SK-MEL-5 (cell line): ENCODE data around the gene ST6GAL1. TPM values are rescaled to one million over a fixed set of nuclear protein-coding genes. Genes with fewer than 3 reads are reported as not detected.
A peak's percentile ranks its signal among the peaks of the same experiment; 100 is the strongest.
"Not testable (repeated sequence)": the region's sequence is repeated elsewhere in the genome, so short reads cannot be mapped to it uniquely, and the experiment has no call there.

ENCODE experiments used
- DNase-seq: peaks from one replicate; pipeline ENCODE4 v3.0.0-alpha.2; 2016; ENCODE audit warnings: low read depth, low spot score
- in situ Hi-C: cut with HindIII; loops from 2 replicates; pipeline ENCODE4 v1.10.0; 2016; ENCODE audit warnings: low sequenced_read_pairs, high pct_unique_total_duplicates, low pct_unique_long_range_greater_than_20kb
- polyA plus RNA-seq, 2 experiments: library from polyadenylated mRNA; depleted of rRNA; stranded (reverse); fragments of >200 nt; gene quantifications; 2 replicates each; pipeline ENCODE4 v1.2.3, GENCODE V29; 2015
- total RNA-seq: library from RNA; depleted of rRNA; stranded (reverse); fragments of >200 nt; shearing (Covaris generic); gene quantifications from 2 replicates; pipeline ENCODE4 v1.2.3, GENCODE V29; 2014; rRNA removed

Gene ST6GAL1, protein sequence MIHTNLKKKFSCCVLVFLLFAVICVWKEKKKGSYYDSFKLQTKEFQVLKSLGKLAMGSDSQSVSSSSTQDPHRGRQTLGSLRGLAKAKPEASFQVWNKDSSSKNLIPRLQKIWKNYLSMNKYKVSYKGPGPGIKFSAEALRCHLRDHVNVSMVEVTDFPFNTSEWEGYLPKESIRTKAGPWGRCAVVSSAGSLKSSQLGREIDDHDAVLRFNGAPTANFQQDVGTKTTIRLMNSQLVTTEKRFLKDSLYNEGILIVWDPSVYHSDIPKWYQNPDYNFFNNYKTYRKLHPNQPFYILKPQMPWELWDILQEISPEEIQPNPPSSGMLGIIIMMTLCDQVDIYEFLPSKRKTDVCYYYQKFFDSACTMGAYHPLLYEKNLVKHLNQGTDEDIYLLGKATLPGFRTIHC
- 41.0 and 43.5 TPM in 2 replicates for total RNA-seq
- polyA plus RNA-seq (2015; cell fraction: cytosol; rRNA removed): 87.5 and 116 TPM in 2 replicates
- 65.1 and 94.1 TPM in 2 replicates for polyA plus RNA-seq (2015; cell fraction: nucleus; rRNA removed)

DNA sequence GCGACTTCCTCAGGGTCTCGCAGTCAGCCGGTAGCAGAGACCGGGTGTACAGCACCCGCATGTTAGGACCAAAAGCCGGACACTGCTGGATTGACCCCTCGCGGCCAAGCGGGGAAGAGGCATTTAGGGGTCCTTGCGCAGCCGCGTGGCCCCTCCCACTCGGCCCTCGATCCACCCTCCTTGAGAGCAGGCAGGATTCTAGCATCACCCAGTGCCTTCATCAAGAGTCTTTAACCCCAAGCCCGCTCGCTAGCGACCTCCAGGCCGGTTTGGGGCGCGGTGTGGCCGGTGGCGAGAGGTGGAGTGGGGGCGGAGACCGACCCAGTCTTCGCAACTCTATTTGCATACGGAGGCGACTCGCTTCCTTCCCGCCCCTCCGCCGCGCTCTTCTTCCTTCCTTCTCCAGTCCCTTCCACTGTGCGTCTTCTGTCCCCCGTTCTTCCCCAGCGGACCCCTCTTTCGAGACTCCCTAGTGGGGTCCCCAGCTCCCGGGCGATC lies at the start of gene ST6GAL1:
Gene ST6GAL1, plus strand, starts transcription at position 384 of the 498 bp plus-strand sequence. CDS start 112,178 bp downstream, outside the sequence.
- in situ Hi-C loops: no loop called here

DNA sequence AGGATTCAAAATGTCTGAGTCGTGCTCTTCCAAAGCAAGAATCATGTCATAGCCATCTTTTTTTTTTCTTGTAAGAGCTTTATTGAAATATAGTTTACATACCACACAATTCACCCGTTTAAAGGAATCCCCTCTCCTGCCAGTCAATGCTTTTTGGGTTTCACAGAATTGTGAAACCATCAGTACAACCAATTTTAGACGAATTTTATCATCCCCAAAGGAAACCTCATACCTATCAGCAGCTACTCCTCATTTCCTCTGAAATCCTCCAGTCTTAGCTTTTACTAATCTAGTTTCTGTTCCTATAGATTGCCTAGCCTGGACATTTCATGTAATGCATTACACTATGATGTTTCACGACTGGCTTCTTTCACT lies 48.2 kb upstream of the ST6GAL1 start:
- no peak for DNase-seq
- in situ Hi-C loops: no loop called here

More for the DNA sequence above, at the start of gene ST6GAL1:
- peak; percentile 88 for DNase-seq

DNA sequence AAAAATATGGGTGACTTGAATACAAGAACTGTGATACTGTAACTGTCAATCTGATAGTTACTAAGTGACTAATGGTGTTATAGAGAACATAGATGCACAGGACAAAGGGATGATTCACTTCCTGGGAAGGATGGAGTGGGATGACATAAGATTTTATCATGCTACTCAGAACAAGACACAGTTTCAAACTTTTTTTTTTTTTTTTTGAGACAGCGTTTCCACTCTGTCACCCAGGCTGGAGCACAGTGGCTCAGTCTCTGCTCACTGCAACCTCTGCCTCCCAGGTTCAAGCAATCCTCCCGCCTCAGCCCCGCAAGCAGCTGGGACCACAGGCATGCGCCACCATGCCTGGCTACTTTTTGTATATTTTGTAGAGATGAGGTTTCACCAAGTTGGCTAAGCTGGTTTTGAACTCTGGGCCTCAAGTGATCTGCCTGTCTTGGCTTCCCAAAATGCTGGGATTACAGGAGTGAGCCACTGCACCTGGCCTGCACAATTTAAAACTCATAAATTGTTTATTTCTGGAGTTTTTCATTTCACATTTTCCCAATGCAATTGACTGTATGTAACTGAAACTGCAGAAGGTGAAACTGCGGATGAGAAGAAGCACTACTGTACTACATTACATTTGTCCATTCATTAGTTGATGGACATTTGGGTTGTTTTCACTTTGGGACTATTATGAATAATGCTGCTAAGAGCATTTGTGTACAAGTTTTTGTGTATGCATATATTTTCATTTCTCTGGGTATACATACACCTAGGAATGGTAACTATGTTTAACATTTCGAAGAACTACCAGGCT lies 47.2 kb upstream of the ST6GAL1 start:
- in situ Hi-C loops: no loop called here
- peak; percentile 67 for DNase-seq

DNA sequence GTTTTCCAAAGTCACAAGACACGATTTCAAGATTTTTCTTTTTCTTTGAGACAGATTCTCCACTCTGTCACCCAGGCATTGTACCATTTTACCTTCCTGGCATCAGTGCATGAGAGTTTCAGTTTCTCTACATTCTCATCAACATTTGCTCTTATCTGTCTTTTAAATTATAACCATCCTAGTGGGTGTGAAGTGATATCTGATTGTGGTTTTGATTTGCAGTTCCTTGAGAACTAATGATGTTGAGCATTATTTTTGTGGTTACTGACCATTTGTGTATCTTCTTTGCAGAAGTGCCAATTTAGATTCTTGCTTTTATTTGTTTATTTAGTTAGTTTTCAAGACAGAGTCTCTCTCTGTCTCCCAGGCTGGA lies 46.7 kb upstream of the ST6GAL1 start:
- in situ Hi-C loops: no loop called here
- DNase-seq: no peak

DNA sequence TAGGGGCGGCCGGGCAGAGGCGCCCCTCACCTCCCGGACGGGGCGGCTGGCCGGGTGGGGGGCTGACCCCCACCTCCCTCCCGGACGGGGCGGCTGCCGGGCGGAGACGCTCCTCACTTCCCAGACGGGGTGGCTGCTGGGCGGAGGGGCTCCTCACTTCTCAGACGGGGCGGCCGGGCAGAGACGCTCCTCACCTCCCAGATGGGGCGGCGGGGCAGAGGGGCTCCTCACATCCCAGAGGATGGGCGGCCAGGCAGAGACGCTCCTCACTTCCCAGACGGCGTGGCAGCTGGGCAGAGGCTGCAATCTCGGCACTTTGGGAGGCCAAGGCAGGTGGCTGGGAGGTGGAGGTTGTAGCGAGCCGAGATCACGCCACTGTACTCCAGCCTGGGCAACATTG lies 45.5 kb upstream of the ST6GAL1 start:
- DNase-seq, in situ Hi-C loops: not testable (repeated sequence)

DNA sequence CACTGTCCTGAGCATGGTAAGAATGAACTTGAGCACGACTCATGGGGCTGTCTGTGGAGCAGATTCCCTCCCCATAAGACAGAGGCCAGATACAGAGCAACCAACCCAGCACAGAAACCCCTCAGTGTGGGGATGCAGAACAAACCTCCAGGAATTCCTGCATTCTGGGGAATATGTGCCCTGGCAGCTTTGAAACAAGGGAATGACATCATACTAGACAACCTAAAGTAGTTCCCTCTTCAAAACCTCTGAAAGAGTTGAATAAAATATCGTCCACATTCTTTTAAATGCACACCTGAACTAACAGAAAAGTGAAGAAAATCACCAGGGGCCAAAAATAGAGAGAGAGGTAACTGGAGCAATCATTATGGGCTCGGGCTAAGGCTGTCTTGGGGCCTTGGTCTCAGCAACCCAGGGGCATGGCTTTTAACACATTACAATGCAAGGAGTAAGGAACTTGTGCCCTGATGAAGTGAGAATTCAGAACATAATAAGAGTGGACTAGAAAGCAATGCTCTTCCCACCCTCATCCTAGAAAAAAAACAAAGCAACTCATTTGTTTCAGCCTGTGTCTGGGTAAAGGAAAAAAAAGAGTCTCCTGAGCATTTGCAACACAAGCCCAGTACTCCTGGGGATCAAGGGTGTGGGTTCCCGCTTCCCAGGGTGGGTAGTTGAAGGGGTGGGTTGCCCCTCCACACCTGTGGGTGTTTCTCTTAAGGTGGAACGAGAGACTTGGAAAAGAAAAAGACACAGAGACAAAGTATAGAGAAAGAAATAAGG lies 43.9 kb upstream of the ST6GAL1 start:
- in situ Hi-C loops: no loop called here
- peak; percentile 31 for DNase-seq

DNA sequence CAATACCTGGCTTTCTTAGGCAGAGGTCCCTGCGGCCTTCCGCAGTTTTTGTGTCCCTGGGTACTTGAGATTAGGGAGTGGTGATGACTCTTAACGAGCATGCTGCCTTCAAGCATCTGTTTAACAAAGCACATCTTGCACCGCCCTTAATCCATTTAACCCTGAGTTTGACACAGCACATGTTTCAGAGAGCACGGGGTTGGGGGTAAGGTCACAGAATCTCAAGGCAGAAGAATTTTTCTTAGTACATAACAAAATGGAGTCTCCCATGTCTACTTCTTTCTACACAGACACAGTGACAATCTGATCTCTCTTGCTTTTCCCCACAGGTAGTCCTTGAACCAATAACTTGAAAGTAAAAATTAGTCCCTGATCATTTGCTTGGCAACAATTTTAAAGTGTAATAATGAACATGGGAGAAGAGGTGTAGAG lies 42.8 kb upstream of the ST6GAL1 start:
- in situ Hi-C loops, DNase-seq: not testable (repeated sequence)

DNA sequence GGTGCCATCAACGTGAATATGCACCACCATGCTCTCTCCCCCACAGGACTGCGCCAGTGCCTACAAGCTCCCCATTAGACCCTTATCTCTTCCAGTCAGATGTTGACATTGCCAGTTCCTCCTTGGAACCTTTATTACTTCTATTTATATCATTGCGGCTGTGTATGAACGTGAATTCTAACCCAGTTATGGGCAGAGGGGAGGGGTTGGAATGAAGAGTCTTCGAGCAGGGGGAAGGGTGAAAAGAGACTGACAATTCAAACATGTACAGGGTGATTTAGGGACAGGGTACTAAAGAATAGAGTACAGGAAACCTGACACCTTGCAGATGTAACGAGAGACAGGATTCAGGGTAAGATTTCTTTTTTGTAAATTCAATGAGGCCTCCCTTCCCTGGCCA lies 41.8 kb upstream of the ST6GAL1 start:
- in situ Hi-C loops: no loop called here
- no peak for DNase-seq

DNA sequence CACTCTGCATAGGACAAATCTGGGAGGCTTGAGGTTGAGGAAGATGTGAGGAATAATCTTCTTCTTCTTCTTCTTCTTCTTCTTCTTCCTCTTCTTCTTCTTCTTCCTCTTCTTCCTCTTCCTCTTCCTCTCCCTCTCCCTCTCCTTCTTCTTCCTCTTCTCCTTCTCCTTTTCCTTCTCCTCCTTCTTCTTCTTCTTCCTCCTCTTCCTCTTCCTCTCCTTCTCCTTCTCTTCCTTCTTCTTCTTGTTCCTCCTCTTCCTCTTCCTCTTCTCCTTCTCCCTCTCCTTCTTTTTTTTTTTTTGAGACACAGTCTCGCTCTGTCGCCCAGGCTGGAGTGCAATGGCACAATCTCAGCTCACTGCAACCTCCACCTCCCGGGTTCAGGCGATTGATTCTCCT lies 40.6 kb upstream of the ST6GAL1 start:
- DNase-seq, in situ Hi-C loops: not testable (repeated sequence)

DNA sequence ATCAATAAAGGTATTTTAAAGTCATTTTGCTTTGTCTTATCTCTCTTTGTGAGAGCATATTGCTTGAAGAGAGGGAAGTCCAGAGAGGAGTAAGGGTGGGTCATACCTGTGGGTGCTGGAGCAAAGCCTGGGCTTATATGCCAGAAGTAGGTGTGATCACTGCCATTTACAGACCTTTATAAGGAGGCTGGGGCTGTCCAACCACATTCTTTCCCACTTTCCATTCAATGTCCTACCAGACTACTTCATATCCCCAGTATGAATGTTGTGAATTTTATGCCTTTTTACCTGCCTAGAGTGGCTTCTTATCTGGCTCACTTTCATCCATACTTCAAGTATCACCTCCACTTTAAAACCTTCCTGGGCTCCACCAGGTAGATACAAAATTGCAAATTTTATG lies 39.4 kb upstream of the ST6GAL1 start:
- no peak for DNase-seq
- in situ Hi-C loops: no loop called here

DNA sequence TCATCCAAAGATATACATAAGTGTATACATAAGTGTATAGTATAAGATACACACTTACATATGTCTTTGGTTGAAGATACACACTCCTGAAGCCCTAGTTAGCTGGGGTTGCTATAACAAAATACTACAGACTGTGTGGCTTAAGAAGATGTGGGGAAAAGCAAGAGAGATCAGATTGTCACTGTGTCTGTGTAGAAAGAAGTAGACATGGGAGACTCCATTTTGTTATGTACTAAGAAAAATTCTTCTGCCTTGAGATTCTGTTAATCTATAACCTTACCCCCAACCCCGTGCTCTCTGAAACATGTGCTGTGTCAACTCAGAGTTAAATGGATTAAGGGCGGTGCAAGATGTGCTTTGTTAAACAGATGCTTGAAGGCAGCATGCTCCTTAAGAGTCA lies 37.3 kb upstream of the ST6GAL1 start:
- DNase-seq, in situ Hi-C loops: not testable (repeated sequence)

DNA sequence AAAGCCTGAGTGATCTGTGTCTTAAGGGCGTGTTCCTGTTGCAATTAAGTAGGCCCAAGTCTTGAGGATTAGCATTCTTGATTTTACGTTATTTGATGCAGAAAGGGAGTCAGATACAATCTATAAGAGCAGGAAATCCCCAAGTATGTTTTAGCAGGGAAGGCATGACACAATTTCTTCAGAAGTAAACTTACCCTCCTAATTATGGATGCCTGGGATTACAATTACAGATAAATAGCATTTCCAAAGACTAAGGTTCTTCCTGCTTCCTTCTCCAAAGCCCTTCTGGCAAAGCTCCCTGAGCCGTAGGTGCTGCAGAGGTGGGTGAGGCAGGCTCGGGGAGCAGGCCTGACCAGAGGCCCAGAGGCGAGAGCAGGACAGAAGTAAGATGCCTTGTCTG lies 34.9 kb upstream of the ST6GAL1 start:
- in situ Hi-C loops: no loop called here
- DNase-seq: no peak

DNA sequence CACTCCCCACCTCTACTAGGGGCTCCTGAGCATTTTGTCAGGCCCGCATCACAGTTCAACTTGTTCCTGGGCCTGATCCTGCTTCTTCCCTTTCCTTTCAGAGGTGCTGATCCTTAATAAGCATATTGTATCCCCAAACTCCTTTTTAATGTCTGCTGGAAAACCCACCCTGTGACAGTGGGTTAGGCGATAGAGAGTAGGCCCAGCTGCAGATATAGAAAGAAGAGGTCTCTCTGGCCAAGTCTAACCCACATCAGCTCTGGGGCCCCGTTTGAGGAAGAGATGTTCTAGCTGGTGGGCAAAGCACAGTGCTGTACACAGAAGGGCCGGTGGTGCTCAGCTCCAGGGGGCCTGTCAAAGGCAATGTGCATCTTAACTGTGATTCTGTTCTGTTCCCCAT lies 34.3 kb upstream of the ST6GAL1 start:
- no peak for DNase-seq
- in situ Hi-C loops: no loop called here

DNA sequence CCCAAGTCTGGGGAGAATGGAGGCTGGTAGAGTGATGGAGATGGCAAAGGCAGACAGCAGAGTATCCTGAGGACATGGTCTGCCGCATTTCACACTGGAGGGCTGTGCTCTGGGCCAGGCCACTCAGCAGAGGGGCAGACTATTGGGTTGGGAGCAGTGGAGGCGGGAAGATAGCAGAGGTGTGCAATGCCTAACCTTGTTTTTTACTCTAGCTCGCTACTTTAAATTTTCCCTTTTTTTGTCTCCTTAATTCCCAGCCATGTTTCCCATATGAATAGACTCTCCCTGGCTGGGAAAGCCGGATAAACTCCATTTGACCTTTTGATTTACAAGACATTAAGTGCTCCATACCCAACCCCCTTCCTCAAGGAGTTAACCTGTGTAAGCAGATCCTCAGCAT lies 33.5 kb upstream of the ST6GAL1 start:
- no peak for DNase-seq
- in situ Hi-C loops: no loop called here

DNA sequence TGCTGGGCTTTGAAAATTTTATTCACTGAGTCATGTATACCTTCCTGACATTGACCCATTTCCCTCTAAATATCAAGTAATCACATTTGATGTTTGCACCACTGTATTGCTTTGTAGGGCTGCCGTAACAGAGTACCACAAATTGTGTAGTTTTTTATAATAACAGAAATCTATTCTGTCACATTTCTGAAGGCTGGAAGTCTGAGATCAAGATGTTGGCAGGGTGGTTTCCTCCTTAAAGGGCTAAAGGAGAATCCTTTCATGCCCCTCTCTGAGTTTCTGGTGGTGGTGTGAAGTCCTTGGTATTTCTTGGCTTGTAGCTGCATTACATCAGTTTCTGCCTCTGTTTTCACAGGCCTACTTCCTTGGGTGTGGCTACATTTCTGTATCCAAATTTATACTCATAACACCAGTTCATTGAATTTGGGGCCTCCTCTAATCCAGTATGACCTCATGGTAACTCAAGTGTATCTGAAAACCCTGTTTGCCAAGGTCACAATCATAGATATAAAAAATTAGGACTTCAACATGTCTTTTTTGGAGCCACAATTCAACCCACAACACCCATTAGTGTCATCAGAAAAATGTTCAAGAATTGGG lies 29.1 kb upstream of the ST6GAL1 start:
- in situ Hi-C loops: no loop called here
- DNase-seq: no peak

DNA sequence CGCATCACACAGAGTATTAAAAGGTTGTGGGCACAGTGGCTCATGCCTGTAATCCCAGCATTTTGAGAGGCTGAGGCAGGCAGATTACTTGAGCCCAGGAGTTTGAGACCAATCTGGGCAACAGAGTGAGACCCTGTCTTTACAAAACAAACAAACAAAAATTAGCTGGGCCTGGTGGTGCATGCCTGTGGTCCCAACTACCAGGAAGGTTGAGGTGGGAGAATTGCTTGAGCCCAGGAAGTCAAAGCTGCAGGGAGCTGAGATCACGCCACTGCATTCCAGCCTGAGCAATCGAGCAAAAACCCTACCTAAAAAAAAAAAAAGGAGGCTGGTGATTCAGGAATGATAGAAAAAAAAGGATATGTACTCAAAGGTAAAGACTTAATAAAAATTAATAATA lies 28.2 kb upstream of the ST6GAL1 start:
- in situ Hi-C loops: no loop called here
- no peak for DNase-seq

DNA sequence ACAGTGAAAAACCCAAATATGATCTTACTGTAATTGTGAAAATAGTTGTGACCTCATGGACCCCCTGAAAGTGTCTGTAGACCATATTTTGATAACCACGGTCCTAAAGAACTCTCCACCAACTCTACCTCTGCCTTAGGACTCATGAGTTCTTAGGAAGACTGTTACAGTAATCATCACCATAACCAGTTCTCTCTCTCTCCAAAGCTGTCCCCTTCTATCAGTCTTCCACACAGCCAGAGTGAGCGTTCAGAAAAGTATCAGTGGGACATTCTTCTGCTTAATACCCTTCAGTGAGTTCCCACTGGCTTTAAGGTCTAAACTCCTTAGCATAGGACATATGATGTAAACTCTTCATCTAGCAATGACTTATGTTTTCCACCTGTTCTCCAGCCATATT lies 27.6 kb upstream of the ST6GAL1 start:
- DNase-seq: no peak
- in situ Hi-C loops: no loop called here
